CD4-positive, alpha-beta T cell treated with Interleukin-2 at 100 ng/mL for 4 hours (primary cell): ENCODE measurements around the gene TFF2.
A peak's percentile ranks its signal among the peaks of the same experiment; 100 is the strongest.

Experiments
- DNase-seq: peaks from one replicate; pipeline ENCODE4 v3.0.0-alpha.2; 2020; ENCODE audit warnings: low spot score

Gene TFF2

GRCh38 chr21:42346866-42347600, 3.8 kb downstream of the TFF2 start:
- no peak for DNase-seq

DNA sequence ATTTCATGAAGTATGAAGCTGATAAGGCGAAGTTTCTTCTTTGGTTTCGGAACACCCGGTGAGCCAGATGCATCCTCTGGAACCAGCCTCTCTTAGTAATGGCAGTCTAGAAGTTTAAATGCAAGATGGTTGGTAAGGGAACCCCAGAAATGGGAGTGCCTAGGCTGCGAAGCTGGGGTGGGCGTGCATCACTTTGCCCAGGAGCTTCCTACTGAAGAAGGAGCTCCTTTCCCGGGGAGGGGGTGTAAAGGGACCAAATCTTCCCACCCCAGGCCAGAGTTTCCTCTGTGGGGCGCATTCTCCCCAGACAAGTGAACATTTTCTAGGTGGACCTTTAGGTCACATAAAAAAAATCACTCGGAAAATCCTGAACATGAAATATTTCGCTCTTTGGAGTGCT, 4.4 kb downstream of the TFF2 start:
- DNase-seq = no peak

GRCh38 chr21:42344631-42345030, 6.2 kb downstream of the TFF2 start:
- no peak for DNase-seq

DNA sequence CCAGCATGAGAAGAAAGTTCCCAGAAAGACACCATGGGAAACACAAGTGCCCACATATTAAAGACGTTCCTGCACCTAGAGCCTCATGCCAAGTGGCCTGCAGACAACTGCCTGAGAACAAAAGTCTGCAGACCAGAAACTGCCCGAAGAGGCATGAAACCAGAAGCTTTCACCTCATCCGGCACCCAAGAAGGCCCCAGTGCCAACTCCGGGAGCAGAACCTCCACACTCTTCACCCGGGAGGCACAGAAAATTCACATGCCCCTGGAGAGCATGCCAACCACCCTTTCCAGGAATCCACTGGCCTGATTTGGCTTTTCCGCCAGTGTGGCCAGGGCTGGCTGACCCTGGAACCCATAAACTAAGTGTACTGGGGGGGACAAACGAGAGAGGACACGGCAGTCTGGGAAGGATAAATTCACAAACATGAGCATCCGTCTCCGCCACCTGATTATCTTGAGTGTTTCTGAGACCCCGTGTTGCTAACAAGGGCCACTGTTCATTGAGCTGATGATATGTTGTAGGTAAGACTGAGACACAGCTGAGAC, 6.8 kb downstream of the TFF2 start:
- DNase-seq = no peak

GRCh38 chr21:42343556-42343955, 7.2 kb downstream of the TFF2 start:
- no peak for DNase-seq

GRCh38 chr21:42343101-42343500, 7.7 kb downstream of the TFF2 start:
- DNase-seq = no peak

DNA sequence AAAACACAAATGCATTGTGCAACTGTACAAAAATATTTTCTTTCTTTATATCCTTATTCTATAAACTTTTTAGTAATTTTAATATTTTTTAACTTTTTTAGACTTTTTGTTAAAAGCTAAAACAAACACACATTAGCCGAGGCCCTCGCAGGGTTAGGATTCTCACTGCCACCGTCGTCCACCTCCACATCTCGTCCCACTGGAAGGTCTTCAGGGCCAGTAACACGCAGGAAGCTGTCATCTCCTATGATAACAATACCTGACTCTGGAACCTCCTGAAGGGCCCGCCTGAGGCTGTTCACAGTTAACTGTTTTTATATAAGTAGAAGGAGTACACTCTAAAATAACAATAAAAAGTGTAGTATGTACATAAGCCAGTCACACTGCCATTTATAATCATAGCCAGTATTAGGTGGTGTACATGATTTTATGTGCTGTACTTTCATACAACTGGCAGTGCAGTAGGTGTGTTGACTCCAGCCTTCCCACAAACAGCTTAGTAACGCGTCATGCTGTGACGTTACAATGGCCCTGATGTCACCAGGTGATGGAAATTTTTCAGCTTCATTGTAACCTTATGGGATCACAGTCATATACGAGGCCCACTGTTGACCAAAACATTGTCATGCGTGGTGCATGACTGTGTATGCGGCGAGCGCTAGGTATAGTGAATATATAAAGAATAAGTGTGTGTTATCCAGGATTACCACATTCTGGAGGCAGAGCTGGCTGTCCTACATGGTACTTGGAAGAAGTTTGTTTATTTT, 8.8 kb downstream of the TFF2 start:
- no peak for DNase-seq

- DNase-seq = no peak
Measured at GRCh38 chr21:42340187-42341050, 10.4 kb downstream of the TFF2 start.

DNA sequence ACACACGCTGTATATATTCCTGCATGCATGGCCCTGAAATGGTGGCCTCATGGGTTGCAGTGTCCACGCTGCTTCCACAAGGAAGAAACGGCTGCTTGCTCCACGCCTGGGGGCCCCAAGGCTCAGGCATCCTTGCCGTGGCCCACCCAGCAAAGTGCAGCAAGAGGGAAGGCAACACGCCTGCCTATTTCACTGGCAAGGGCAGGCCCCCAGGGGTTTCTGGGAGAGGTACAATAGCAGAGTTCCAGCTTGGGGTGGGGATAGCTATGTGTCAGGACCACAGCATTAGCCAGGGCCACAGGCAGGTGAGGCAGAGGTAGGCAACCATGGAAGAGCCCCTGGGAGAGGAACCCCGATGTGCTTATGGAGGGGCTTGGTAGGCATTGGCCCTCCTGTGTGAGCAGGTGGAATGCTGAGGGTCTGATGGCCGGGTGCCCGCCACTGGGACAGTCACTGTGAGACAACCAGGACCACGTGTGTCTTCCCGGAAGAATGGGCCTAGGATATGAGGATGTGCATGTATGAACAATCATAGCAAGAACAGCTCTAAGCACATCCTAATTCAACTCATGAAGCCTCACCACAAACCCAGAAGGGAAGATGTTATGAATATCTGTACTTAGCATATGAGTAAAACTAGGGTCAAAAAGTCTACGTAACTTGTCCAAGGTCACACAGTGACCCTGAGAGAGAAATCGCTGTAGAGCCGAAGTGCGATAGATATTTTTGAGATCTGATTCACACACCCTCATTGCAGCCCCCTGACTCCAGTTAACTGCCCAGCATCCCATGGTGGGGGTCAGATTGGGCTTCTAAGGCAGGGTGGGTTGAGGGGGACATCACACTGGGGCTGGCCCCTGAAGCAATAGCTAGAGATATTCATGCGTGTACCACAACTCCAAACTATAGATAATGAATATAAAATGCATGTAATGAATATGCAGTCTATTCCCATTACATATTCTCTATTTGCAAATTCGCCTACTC, 11.8 kb downstream of the TFF2 start:
- no peak for DNase-seq

DNA sequence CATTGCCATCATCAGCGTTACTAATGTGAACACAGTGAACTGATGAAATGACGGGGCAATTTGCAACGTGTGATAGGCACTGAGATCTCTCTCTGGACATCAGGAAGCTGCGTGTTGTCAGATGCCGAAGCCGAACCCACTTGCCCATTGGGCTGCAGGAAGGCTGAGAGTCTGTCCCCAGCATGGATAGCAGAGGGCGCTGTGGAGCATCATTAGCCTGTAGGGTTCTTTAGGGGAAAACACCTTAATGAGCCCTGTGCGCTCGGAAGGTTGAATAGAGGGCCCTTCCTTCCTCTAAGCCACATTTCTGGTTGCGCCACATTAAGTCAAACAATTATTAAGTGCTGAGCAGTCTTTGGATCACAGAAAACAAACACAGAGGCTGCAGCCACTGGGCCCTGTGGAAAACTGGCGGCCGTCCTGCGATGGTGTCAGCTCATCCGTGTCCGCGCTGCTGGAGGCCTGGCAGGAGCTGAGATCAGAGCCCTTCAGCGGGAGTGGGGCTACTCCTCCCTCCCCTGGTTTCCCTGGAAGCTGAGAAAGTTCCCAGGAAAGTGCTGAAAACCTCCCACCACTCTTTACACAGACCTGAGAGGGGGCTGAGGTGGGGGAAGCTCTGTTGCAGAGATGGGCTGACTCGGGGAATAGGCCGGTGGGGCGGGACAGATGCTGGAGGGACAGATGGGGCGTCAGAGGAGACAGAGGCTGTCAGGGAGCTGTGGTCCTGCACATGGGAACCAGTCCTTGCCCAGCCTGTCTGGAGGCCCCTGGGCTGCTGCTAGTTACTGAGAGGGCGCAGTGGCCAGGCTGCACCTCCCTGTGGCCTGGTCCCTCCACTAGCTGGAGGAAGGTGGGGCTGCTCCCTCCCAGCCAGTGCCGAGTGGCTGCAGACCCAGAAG, 12.7 kb downstream of the TFF2 start:
- DNase-seq = peak; percentile 84

DNA sequence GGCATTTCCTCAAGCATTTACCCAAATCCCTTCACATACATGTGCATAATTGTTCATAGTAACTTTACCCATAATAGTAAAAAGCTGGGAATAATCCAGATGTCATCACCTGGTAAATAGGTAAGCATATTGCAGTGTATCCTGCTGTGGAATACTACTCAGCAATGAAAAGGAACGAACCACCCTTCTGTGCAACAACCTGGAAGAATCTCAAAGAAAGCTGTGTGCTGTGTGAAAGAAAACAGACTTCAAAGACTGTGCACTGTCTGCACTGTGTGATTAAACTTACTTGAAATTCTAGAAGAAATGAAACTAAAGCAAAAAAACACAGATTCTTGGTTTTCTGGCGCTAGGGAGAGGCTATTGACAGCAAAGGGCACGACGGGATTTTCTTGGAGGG, 13.5 kb downstream of the TFF2 start:
- no peak for DNase-seq

DNA sequence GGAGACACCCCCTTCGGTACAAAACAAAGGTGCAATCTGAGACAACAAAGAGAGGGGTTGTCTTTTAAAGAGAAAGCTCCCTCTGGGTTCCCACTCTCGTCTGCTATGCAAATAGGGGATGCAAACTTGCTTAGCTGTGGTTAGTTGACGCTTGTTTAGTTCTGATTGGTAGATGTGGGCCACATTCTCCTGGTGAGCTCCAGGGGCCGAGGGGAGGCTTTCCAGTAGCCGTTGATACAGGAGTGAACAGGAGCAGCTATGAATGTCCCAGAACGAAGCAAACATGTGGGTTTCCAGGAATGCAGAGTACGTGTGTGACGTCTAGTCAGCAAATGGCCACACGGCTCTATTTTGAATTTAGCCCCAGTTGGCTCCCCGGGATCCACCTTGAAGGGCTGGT, 14.7 kb downstream of the TFF2 start:
- no peak for DNase-seq

DNA sequence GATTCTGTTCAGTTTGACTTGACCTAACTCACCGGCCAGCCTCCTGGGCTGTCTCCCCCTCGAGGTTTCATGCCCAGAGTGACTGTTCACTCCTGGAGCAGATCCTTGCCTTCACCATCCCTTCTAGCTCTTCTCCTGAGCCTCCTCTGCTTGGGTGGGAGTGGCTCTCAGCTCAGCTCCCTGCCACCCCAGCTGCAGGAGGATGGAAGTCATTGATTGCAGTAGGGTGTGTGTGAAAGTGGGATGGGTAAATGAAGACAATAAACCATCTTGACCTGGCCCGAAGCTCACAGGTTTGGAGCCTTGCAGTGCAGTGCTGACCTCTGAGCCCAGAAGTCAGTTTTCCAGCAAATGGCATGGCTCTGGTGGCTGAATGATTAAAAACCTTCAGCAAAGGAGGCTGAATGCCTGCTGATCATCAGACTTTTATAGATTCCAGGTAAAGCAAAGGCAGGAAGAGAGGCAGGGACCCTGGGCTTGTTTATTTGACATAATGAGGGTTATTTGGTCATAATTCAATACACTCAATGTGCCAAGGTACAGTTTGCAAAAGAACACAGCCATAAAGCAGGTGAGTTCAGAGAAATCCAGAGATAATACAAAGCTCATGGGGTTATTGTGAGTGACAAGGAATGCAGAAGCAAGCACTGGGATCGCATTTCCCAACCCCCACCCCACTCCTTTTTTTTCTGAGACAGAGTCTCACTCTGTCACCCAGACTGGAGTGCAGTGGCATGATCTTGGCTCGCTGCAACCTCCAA, 18.1 kb downstream of the TFF2 start:
- DNase-seq = no peak

DNA sequence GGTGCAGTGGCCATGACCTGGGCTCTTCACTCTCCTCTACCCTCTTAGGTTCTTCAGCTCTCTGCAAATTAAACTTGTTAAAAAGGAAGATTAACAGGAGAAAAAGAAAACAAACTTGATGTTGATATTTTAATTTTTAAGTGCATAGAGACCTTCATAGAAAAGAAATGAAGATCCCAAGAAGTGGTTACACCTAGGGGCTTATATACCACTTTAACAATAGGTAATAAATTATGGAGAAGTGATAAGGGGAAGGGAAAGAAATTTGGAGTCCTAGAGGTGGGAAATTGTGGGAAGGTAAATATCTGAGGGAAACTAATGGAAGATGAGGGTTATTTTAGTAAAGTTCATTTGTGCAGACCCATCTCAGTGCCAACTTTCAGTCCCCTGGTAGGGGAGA, 19.1 kb downstream of the TFF2 start:
- DNase-seq = no peak

DNA sequence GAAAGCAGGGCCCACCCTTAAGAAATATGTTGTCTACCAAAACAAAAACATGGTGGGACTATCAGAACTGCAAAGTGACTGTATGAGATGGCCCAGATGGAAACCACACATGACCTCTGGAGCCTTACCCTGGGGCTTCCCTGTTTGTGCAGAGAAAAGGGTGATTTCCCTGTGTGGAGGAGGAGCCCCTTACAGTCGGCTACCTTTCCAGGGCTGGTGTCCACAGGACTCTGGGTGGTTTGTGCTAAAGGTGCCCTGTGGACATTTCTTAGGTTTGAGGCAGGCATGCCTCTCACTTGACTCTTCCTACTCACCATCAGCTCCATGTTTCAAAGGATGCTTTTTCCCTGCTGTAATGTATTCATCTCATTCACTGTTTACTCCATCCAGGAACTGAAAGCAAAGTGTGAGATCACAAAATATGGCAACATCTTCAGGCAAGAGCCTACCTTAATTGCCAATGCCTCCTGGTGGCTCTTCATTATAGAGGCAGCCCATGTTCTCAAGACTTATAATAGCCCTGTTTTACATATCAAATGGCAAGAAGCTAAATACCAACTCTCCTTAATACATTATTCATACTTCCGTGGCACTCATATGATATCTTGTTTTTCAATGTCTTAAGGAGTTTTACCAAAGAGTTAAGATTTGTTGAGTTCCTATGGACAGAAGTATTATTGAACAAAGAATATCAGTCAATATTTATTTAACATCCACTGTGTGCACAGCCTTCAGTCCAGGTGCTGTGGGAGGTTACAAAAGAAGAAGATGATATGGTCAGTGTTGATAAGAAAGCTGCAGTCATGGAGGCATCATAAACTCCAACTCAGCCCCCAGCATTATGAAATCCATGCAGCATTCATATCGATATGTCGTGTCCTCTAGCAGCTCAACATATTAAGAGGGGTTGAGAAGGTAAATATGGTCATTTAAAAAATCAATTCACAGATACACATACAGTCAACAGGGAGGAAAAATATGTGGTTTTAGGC, 20.1 kb downstream of the TFF2 start:
- DNase-seq = no peak

- no peak for DNase-seq
Measured at GRCh38 chr21:42324896-42325295, 25.9 kb downstream of the TFF2 start.

DNA sequence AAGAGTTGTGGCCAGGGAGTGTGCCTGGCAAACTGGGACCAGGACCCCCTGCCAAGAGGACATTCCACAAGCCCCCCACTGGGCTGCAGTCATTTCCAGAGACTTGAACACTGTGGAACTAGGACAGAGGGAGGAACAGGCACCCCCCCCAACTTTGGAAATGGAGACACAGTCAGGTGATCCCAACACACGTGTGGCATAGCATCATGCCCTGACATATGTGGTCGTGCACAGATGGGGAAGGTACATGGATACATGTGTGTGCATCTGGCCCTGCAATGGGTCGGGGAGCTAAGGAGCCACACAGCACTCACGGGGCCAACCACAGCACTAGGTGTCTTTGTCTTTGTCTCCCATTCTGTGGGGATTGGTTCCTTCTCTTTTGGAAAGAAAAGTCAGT, 28.9 kb downstream of the TFF2 start:
- no peak for DNase-seq

- no peak for DNase-seq
Measured at GRCh38 chr21:42321231-42321630, 29.6 kb downstream of the TFF2 start.
